ENCODE data around the gene MRPS5.

MRPS5 gene

DNA sequence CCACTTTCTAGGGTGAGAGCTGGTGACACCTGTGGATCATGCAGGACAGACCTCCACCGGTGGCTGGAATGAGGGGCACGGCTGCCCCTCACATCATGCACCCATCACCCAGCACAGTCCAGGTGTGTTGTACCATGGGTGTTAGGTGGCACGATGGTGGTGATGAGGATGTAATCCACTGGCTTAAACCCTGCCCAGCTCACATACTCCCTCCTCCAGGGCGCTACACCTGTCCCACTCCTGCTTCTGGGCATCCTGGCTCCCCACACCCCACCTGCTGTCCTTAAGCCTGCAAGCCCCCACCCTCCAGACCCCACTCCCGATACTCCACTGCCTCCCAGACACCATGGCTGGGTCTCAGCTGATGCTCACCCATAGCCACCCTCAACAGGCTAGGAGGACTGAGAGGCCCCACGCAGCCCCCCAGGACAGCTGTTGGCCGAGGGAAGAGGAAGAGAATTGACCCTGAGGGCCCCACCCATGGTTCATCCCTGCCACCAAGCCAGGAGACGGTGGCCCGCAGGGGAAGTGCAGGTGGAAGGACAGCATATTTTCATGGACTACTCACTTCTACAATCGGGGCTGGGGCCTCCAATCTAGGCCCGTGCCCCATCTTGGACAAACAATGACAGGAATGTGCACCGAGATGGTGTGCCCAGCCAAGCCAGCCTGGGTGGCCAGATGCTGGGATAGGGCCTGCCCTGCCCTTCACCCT is 61.8 kb downstream of the MRPS5 start:
- no peak for DNase-seq

DNA sequence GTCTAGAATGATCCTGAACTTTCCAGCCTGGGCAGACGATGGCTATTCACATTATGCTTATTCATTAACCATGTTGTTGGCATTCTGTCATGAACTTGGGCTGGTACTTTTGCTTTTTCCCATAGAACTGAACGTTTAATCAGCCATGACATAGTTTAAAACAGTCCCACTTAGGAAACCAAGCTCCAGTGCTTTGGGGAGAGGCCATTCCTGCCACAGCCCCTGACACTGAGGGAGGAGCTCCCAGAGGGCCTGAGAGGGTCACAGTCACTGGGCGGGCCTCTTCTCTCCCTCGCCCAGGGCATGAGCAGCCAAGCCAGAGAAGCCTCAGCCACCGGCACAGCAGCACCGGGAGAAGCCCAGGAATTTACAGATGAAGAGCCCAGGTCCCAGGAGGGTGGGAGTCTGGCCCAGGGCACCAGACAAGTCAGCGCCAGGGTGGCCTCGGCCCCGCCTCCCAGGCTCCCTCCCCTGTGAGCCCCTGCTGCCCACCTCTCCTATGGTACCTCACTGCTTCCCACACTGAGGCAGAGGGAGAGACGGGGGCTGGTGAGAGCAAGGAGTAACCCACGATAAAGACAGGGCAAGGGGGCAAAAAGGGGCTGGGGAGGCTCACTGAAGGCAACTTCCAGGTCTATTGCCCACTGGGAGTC is 62.5 kb downstream of the MRPS5 start:
- DNase-seq = no peak

DNA sequence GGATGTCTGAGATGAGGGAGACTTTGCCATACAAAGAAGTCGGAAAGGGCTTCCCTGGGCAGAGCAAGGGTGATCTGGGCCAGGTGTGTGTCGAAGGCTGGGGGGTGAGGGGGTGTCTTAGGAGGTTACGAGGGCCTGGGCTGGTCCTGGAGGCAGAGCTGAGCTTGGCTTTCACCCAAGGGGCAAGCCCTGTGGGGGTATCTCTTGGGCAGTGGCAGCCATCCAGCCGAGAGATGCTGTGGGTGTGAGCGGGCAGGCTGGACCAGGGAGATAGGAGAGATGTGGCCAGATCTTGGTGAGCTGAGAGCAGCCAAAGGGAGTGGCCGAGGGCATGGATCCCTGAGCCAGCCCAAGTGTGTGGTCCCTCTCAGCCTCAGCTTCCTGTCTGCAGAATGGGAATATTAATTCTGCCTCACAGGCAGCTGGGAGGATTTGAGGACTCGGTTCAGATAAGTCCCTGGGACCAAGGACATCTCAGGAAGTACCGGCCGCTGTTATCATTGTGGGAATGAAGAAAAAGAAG is 63.1 kb downstream of the MRPS5 start:
- DNase-seq = no peak

DNA sequence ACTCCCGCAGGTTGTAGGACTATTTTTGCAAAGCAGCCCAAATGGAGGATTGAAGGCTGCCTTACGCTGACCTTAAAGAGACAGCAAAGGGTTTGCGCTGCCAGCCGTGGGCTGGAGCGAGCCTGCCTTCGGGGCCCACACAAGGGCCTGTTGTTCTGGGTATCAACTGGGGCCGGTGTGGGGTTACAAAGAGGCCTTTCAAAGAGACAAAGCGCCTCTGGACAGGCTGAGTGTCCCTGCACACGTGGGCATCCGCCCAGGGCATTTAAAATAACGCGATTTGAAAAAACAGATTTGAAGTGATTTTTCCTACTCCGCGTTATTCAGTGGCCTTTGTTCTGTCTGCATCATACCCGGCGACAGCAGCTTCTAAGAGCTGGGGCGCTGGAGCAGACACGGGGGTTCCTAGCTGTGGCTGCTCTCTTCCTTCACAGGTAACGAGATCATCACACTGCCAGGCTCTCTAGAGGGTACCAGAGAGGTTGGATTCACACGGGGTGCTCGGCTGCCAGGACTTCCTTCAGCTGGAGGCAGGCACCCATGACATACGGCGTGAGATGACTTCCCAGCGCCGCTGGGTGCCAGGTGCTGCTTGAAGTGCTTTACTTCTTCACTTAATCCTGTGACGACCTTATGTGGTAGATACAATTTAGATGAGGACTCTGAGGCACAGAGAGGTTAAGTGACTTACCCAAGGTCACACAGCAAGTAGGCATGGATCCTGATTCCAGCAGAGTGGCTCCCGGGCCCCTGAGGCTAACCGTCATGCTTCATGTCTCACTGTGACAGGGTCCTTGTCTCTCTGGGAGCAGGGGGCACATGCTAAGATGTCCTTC is 63.9 kb downstream of the MRPS5 start:
- DNase-seq = no peak

DNA sequence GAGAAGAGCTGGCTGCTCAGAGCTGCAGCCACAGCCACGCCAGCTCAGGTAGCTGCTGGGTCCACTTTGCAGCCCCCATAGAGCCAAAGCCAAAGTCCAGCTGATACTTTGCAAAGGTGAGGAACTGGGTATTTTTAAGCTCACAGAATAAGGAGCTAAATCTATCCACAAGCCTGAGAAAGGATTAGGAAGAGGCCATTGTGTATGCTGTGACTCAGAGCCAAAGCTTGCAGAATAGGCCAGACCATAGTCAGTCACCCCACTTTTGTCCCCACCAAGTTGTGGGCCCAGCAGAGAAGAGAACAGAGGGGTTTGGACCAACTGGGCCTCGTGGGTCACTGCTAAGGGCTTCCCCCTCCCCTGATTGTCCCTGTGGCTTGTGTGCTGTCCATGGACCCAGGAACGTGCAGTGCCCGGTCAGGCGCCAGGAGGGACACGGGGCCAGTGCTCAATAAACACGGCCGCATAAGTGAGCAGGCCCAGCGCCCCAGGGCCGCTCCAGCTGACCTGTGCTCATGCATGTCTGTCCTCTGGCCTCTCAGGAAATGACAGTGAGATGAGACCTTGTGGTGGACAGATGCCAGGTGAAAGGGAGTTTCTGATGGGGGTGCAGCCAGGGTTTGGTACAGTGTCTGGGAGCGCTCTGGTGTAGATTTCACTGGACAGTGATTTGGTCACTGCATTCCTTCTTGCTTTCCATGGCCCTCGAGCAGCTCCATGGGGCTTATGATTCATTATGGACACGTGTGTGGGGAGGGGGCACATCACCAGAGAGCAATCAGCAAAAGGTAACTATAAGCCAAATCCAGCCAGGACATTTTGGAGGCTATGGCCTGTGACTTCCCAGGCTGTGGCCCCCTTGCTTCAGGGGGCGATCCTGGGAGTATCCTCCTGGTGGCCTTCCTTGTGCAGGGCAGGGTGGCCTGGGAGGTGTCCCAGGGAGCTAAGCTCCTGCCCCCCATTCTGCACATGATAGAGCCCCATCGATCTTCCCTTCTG is 64.8 kb downstream of the MRPS5 start:
- no peak for DNase-seq

DNA sequence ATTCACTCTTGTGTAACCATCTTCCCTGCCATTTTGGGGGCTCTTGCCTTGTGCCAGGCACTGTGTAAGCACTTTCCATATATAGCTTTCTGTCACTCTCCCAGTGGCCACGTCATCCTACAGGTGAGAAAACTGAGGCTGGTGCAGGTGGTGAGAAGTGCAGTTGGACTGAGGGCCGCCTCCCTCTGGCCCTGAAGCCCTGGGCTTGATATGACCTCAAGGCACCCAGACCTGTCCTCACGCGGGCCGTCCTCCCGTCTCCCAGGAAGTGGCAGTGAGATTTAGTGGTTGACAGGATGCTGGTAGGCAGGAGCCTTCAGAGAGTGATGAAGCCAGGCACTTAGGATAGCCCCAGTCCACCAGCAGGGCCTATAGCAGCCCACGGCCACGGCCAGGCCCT is 65.6 kb downstream of the MRPS5 start:
- no peak for DNase-seq

DNA sequence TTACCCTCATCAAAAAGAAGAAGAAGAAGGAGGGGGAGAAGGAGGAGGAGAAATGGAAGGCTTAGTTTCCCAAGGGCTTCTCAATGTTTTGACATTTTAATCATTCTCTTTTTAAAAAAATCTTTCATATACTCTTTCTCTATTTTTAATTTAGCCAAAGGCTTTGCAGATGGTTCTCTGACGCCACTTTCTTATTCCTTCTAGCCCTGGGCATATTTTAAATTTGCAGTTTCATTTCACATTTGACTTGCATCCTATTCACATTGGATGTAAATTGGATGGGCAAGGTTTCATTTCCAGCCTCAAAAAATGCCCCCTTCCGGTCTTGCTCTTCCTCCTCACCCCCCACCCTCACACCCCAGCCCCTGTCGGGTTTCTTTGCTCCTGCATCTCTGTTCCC is 66.3 kb downstream of the MRPS5 start:
- DNase-seq = no peak

DNA sequence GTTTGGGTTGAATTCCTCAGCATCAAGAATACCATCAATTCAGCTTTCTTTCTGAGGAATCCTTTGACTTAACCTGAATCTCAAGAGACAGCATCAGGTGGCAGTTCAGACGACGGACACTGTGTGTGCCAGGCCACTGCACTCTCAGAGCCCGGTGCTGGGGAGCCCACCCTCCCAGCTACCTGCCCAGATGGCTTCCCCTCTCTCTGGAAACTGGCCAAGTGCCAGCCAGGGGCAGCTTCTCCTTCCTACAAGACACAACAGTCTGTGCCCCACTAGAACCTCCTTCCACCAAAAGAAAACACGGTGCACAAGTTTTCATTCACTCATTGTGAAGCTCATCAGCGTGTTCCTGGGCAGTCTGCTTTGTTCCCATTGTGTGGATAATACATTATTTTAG is 67.6 kb downstream of the MRPS5 start:
- no peak for DNase-seq

DNA sequence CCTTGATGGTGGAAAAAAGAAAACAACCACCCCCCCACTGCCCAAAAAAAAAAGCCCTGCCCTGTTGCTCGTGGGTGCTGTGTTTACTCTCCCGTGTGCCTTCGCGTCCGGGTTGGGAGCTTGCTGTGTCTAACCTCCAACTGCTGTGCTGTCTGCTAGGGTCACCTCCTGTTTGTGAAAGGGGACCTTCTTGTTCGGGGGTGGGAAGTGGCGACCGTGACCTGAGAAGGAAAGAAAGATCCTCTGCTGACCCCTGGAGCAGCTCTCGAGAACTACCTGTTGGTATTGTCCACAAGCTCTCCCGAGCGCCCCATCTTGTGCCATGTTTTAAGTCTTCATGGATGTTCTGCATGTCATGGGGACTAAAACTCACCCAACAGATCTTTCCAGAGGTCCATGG is 68.1 kb downstream of the MRPS5 start:
- DNase-seq = no peak

DNA sequence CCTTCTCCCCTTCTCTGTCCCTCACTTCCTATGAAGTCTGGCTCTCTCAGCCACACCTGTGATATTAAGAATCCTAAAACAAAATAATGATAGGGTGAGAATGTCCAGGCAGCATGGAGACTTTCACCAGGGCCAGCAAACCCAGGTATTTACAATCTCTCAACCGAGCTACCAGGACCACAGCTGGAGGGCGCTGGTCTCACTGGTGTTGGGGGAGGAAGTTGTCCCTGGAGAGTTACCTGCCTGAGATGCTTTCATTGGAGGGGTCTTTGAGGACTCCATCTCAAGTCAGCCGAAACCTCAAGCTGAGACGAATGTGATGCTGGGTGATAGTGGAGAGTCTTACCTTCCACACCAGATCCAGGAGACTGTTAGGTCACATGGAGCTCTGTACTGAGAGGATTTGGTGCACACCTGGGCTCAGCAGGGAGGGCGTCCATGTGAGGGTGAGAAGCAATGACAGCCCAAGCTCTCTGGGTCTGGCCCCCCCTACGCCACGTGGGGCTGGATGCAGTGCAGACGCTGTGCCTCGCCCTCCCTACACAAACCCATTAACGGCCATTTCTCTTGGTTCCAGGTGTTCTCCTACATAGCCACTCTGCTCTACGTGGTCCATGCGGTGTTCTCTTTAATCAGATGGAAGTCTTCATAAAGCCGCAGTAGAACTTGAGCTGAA is 68.7 kb downstream of the MRPS5 start:
- DNase-seq = no peak

DNA sequence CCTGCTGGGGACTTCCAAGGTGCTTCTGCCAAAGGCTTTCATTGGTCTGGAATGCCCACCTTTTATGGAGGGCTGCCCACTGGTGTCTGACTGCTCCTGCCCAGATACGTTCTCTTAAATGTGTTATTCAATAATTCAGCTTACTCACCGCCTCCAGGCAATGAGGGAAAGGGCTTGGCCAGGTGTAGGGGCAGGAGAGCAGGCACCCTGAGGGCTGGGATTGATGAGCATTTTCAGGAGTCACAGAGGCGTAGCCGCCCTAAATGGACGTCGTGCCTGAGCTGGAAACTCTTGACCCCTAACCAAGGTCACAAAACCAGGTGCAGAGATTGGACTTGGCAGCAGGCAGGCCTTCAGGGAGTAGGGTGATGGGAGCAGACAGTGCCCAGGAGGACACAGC is 69.3 kb downstream of the MRPS5 start:
- no peak for DNase-seq

DNA sequence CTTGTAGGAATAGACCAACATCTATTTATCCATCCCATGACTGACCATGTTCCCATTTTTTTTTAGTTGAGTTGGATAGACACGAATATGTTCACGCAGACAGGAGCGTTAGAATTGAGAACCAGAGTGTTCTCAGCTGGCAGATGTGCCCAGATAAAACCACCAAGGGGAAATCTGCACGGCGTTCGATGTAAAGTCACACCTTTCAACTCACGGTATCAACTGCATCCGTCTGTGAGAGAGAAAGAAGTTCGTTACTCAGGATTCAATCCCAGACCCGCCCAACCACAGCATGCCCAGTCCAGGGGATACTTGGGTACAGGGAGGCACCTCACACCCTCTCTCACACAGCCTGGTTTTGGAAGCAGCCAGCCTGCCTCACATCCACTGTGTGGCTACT is 70.0 kb downstream of the MRPS5 start:
- no peak for DNase-seq

DNA sequence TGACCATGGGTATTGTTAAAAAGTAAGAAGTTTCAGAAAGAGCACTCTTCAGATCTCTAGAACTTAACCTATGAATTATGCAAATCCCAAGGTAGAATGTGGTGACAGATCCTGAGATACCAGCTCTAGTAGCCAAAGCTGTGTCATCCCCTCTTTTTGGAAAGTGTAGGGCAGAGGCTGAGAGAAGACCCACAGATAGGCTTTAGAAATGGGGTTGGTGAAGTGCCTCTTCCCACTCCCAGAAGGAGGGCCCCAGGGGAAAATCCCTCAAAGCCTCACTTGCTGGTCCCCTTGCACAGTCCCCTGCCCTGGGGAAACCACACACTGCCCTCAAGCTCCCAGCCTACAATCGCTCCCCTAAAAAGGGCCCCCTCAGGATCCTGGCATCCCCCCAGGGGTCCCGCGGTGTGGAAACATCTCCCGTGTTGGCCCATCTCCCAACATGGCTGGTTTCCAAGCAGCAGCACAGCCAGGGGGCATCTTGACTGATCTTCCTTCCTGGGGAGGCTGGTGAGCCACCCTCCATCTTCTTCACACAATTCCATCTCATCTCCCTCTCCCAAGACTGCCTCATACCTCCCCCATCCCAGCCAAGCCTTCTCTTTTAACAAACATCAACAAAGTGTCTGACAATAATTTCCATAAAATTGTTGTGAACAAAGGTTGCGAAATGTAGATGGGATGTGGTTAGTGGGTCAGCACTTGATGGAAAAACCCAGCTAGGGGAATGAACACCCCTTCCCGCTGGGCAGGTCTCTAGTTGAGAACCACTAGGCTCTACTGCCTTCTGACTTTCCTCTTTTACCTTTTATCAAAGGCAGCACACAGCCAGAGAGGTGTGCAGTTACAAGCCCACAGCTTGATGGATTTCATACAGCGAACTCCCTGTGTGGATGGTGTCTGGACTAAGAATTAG is 71.0 kb downstream of the MRPS5 start:
- no peak for DNase-seq

DNA sequence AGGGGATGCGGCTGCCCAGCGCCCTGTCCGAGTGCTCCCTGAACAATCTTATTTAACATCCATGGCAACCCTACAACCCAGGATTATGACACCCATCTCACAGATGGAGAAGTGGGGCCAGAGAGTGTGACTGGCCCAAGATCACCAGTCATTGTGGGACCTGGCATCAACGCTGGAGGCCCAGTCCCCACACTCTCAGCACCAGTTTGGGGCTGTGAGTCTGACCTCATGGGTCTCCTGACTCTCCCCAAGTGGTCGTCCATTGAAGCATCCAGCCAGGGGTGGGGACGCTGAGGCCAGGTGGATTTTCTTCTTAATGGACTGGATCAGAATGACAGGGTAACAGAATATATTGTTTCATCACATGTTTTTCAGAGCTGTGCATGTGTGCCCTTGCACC is 71.6 kb downstream of the MRPS5 start:
- no peak for DNase-seq

DNA sequence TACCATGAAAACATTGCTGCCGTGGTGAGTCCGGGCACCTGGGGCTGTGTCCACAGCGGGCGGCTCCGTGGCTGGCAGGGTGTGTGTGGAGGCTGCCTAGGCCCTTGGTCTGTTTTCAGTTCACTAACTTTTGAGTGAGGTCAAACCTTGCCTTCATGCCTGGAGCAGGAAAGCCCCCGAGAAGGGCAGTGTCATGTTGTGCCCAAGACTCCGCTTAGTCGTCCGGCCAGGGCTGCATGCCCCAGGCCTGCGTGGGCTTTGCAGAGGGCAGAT is 72.0 kb downstream of the MRPS5 start:
- DNase-seq = no peak

DNA sequence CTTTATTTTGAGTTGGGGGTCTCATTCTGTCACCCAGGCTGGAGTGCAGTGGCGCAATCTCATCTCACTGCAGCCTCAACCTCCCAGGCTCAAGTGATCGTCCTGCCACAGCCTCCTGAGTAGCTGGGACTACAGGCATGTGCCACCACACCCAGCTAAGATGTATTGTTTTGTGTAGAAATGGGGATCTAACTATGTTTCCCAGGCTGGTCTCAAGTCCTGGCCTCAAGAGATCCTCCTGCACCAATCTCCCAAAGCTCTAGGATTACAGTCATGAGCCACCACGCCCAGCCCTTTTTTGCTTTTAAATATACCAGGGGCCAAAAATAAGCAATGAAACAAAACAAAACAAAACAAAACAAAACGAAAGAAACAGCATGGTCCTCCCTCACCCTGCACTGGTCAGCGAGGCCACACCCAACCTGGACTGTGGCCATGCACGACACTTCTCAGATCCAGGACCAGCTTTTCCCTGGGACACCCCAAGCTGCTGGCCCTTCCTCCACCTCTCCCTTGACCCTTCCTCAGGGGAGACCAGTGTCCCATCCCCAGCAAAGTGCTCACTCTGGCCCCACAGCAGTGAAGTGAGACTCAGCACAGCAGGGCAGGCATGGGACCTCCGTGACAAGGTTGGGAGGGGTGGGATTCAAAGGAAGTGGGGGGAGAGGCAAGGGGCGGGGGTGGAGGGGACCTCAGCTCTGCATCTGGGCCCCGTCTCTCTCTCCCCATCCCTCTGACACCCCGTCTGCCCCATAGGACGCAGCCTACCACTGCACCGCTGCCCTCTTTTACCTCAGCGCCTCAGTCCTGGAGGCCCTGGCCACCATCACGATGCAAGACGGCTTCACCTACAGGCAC is 72.6 kb downstream of the MRPS5 start:
- DNase-seq = no peak

DNA sequence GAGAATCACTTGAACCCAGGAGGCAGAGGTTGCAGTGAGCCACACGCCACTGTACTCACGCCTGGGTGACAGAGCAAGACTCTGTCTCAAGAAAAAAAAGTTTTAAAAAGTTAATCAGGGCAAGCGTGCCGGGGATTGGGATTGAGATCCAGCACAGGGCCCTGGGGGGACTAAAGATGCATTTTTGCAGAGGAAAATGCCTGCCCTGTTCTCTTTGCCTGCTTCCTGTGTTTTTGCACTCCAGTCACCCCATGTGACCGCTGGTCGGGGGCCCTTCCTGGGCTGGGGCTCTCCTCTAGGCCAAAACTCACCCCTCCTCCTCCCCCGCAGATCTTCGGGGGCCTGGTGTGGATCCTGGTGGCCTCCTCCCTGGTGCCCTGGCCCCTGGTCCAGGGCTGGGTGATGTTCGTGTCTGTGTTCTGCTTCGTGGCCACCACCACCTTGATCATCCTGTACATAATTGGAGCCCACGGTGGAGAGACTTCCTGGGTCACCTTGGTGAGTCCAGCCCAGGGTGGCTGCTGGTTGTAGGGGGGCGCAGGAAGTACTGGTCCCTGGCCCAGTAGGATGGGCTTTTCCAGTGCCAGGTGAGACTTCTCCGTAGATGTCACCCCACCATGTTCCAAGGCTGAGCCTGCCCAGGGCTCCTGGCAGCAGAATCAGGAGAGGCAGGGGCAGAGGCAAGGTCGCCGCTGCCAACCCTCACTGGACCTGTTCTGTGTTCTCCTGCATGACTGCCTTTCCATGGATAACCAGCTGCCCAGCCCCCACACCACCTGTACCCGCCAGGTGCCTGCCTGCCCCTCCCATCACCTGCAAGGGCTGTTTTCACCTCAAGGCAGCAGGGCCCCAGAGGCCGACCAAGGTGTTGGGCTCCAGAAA is 73.7 kb downstream of the MRPS5 start:
- DNase-seq = no peak

DNA sequence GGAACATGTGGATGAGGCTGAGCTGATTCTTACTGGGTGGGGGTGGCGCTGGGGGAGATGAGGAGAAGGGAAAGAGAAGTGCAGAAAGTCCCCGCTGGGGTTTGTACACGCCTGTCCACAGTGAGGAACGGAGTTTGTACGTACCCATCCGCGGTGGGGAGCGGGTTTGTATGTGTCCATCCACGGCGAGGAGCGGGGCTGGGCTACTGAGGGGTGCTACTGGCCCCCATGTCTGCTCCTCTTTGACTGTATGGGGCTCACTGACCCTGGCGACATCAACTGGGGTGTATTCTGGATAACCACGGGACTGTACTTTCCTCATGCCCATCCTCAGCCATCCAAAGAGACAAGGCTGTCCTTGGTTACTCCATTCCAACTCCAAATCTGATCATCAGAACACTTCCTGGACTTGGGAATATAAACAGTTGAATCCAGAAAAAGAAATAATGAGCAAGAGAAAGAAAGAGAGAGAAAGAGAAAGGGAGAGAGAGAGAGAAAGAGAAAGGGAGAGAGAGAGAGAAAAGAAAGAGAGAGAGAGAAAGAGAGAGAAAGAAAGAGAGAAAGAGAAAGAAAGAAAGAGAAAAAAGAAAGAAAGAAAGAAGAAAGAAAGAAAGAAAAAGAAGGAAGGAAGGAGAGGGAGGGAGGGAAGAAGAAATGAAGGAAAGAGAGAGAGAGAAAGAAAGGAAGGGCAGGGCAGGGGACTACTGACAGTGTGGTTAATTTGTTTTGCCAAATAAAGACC is 75.1 kb downstream of the MRPS5 start:
- no peak for DNase-seq

Data from CD4-positive, alpha-beta T cell treated with Interleukin-10 for 1 hour (primary cell).